ENCODE results near the gene SH3YL1.
"Not testable (repeated sequence)": the region's sequence is repeated elsewhere in the genome, so short reads cannot be mapped to it uniquely, and the experiment has no call there.

The SH3YL1 gene

GRCh38 chr2:175880-176820, 87.7 kb downstream of the SH3YL1 start:
- DNase-seq (ENCODE audit: insufficient read length, low spot score) (no peak), FAIRE-seq (no peak)
- TF ChIP-seq CTCF (IDR thresholded peaks at IDR 0.05; ENCODE audit: insufficient read depth, missing control alignments): no peak

DNA sequence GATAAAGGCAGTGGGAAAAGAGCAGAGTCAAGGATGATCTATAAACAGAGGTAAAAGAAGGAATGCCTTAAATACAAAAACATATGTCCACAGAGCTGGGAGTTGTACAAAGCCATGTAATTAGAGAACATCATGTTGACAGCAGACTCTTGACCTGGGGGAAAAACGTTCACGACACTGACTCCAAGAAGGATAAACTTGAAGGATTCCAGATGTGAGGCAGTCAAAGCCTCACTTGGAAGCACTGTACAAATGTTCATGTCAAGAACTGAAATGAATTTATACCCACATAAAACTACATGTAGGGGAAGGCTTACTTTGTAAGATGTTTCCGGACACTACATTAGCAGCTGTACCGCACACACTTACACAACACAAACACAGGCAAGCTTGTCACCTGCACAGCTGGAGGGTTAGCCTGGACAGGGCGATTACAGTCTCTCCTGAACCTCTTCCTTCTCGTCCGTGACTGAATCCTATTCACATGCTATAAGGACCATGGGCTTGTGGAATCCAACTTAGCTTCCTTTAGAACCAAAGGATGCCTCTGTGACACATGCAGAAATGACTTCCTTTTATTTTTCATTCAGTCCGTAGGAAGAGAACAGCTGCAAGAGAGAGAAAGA, 88.6 kb downstream of the SH3YL1 start:
- FAIRE-seq (no peak), DNase-seq (ENCODE audit: insufficient read length, low spot score) (no peak)
- no peak for TF ChIP-seq CTCF (IDR thresholded peaks at IDR 0.05; ENCODE audit: insufficient read depth, missing control alignments)

DNA sequence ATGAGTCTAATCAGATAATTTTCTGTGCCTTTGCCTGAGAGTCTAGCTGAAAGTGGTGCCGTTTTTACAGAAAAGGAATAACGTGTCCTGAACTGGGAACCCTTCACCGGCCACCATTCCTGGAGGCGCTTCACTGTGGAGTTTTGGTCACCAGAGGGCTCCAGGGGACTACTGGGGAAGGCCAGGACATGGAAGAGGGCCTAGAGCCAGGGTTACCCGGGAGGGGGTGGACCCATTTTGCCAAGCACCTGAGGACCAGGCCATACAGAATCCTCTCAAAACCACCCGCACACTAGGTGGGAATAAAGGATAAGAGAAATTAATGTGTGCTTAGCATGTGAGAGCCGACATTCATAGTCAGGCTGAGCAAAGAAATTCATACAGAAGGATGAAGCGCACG, 91.7 kb downstream of the SH3YL1 start:
- DNase-seq (ENCODE audit: insufficient read length, low spot score); FAIRE-seq: not testable (repeated sequence)

- FAIRE-seq: no peak
These were observed 94.1 kb downstream of the SH3YL1 start for GRCh38 chr2:169741-170140.

More at GRCh38 chr2:169741-170140, 94.1 kb downstream of the SH3YL1 start:
- TF ChIP-seq CTCF (IDR thresholded peaks at IDR 0.05; ENCODE audit: insufficient read depth, missing control alignments): no peak
- DNase-seq (ENCODE audit: insufficient read length, low spot score): no peak
